ENCODE results near the gene KCTD18.

GRCh38 chr2:200540793-200541192, 30.9 kb upstream of the KCTD18 start:
- TF ChIP-seq POLR2A (IDR thresholded peaks at IDR 0.05) = no peak
- no peak for TF ChIP-seq EP300 (IDR thresholded peaks at IDR 0.05)
- no peak for TF ChIP-seq POLR2AphosphoS5 (IDR thresholded peaks at IDR 0.05)
- no peak for TF ChIP-seq CTCF (IDR thresholded peaks at IDR 0.05)
